Lower lobe of right lung (tissue), 2 donors: Measurements from ENCODE around the gene SCFD1. TPM values are rescaled to one million over a fixed set of nuclear protein-coding genes. Genes with fewer than 3 reads are reported as not detected.

Experiments
- ATAC-seq, 2 donors: fragments of 200-7000 bp; cut with Tn5 transposase; one replicate each; pipeline ENCODE4 v1.9.1; 2020 to 2022; ENCODE audit warnings: mild to moderate bottlenecking in 2 of 2, moderate library complexity in 2 of 2
- DNase-seq: peaks from one replicate; pipeline ENCODE4 v3.0.0-alpha.2; 2020
- H3K27ac ChIP-seq: fragments of 200-600 bp; one replicate; pipeline ENCODE4 v1.8.0; 2022
- H3K27me3 ChIP-seq: fragments of 200-600 bp; one replicate; pipeline ENCODE4 v1.8.0; 2022; ENCODE audit warnings: low read depth
- H3K36me3 ChIP-seq: fragments of 200-600 bp; one replicate; pipeline ENCODE4 v1.8.0; 2022; ENCODE audit warnings: mild to moderate bottlenecking
- H3K4me1 ChIP-seq: fragments of 200-600 bp; one replicate; pipeline ENCODE4 v1.8.0; 2022
- H3K4me3 ChIP-seq: fragments of 200-600 bp; one replicate; pipeline ENCODE4 v1.8.0; 2022; ENCODE audit warnings: mild to moderate bottlenecking
- H3K9me3 ChIP-seq: fragments of 200-600 bp; one replicate; pipeline ENCODE4 v1.8.0; 2022
- intact Hi-C: fragments of 100-400 bp; cut with DNase I; formaldehyde crosslinking; loops from one replicate; pipeline ENCODE4 v1.11.0; 2022
- total RNA-seq: library from RNA; stranded (reverse); fragmentation: NEBNext Ultra II Directional; extraction: Animal tissue kit (Norgen Biotek cat#: 25700); gene quantifications from one replicate; pipeline ENCODE4 v1.2.1, GENCODE V29; 2021
- TF ChIP-seq, protein P1 (sequence below): fragments of 200-600 bp; IDR thresholded peaks from one replicate; pipeline ENCODE4 v1.8.0; 2022; ENCODE audit warnings: antibody characterized with exemption, mild to moderate bottlenecking
- donor health status: DM: no; HTN: yes; CAD: no; lungs with severe emphysema.

Gene SCFD1
- total RNA-seq, 1 donor from 2014 or later = 73.8 TPM

DNA sequence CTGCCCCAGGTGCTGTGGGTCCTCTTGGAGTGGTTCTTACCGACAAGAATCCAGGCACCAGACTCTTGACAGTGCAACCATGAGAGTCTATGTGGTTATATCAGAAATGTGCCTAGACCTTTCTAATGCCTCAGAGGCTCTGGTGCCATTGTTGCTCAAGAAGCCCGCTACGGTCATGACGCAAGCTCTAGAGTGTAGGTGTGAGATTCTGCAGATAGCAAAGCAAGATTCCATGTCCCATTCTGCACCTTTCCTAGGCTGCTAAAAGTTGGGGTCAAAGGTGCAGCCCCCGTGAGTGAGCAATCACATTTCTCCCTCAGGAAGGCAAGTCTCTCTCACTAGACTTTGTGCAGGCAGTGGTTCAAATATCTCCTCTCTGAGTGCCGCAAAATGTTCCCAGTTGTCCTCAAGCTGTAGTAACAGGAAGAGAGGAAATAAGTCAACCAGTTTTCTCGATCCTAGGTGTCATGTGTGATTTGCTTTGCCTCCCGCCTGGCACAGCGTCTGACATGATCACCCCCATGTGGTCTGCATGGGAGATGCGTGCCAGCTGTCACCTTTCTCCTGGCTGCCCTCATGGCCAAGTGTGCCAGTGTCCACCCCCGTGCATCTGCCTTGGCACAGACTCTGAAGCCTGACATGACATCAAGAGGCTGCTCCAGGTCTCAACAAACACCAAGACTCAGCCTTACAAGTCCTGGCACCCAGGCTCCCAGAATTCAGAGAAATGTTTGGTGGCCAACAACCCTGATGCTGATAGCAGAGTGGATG is 129.7 kb downstream of the SCFD1 start:
- H3K27me3 ChIP-seq = no peaks in the 10 kb centered on the region
- no peaks in the 10 kb centered on the region for H3K36me3 ChIP-seq
- TF ChIP-seq, protein P1, sequence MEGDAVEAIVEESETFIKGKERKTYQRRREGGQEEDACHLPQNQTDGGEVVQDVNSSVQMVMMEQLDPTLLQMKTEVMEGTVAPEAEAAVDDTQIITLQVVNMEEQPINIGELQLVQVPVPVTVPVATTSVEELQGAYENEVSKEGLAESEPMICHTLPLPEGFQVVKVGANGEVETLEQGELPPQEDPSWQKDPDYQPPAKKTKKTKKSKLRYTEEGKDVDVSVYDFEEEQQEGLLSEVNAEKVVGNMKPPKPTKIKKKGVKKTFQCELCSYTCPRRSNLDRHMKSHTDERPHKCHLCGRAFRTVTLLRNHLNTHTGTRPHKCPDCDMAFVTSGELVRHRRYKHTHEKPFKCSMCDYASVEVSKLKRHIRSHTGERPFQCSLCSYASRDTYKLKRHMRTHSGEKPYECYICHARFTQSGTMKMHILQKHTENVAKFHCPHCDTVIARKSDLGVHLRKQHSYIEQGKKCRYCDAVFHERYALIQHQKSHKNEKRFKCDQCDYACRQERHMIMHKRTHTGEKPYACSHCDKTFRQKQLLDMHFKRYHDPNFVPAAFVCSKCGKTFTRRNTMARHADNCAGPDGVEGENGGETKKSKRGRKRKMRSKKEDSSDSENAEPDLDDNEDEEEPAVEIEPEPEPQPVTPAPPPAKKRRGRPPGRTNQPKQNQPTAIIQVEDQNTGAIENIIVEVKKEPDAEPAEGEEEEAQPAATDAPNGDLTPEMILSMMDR = no peak
- H3K4me3 ChIP-seq = no peak overlapping the region
- H3K27ac ChIP-seq = no peak overlapping the region
- H3K9me3 ChIP-seq = no peaks in the 10 kb centered on the region
- intact Hi-C loops = no loop called here
- no peaks in the 10 kb centered on the region for H3K4me1 ChIP-seq
- DNase-seq (no peak), ATAC-seq (no peak)

DNA sequence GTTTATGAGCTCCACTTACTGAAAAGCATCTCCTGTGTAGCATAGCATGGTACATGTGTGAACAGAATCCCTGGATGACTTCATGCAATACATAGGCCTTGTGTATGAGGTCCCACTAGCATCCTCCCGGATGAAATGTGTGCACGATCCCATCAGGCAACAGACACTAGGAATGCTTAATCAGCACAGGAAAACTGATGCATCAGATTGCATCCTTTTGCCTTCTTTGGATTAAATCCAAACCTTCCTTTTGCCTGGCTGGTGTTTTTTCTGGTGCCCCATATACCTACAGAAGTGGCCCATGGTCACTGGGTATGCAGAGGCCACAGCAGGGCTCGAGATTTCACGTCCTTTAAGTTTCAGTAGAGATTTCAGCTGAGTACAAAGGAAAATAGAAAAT is 131.3 kb downstream of the SCFD1 start:
- TF ChIP-seq, protein P1 = no peak
- DNase-seq = no peak
- no peak for ATAC-seq
- intact Hi-C loops = no loop called here
- Histone ChIP-seq H3K27me3 (no peaks in the 10 kb centered on the region), H3K9me3 (no peaks in the 10 kb centered on the region), H3K4me1 (no peaks in the 10 kb centered on the region), H3K4me3 (no peak overlapping the region), H3K36me3 (no peaks in the 10 kb centered on the region), H3K27ac (no peak overlapping the region)

DNA sequence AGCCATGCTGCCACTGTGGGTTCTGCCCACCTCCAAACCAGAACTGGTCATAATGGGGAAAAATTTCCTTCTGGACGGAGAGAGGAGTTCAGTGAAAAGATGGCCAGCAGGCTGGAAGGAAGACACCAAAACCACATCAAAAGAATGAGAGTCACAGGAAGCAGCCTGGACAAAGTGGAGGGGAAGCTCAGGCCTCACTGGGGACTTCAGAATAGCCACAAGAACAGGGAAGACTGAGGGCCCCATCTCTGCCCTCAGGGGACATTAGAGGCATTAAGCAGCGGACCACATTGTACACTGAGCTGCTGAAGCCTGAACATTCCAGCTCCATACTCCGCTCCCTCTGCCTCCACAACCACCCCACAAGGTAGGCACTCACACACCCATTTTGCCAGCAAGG is 132.7 kb downstream of the SCFD1 start:
- H3K27ac ChIP-seq = no peak overlapping the region
- DNase-seq (no peak), ATAC-seq (no peak)
- intact Hi-C loops = no loop called here
- no peaks in the 10 kb centered on the region for H3K9me3 ChIP-seq
- H3K4me1 ChIP-seq = no peaks in the 10 kb centered on the region
- no peaks in the 10 kb centered on the region for H3K27me3 ChIP-seq
- no peak overlapping the region for H3K4me3 ChIP-seq
- TF ChIP-seq, protein P1 = no peak
- no peaks in the 10 kb centered on the region for H3K36me3 ChIP-seq

DNA sequence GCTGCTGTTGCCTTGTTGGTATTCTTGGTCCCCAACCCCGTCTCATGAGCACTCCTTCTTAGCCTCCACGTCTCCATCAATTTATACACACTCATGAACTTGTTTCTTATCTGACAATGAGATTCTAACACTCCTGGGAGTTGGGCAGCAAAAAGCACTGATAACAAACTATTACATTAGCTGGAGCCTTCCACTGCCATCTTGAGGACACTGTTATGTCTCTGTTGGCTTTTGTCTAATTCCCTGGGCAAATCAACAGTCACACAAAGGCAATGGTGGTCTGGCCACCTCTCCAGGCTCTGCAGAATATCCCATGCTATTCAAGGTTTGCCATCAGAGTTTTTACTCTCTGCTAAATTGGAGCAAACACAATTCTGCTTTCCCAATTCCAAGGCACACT is 134.5 kb downstream of the SCFD1 start:
- Histone ChIP-seq H3K4me3 (no peak overlapping the region), H3K4me1 (no peaks in the 10 kb centered on the region), H3K36me3 (no peaks in the 10 kb centered on the region), H3K27ac (no peak overlapping the region), H3K27me3 (no peaks in the 10 kb centered on the region), H3K9me3 (no peaks in the 10 kb centered on the region)
- DNase-seq (no peak), ATAC-seq (no peak)
- TF ChIP-seq, protein P1 = no peak
- intact Hi-C loops = no loop called here

DNA sequence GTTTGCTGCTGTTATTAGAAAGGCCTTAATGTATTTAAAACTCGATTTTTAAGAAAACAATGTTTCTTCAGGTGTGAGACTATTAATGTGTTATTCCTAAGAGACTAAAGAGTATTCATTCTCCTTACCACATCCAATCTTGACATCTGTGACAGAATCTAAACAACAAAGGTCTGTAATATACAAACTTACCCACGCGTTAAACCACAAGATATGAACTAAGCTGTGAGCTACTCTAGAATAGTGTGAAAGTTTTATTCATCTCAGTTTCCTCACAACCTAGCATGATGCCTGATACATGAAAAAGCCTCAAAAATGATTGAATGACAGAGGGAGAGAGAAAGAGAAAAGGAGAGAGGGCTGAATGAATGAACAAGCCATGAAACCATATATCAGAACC is 135.0 kb downstream of the SCFD1 start:
- TF ChIP-seq, protein P1 = no peak
- no peak overlapping the region for H3K27ac ChIP-seq
- intact Hi-C loops = no loop called here

More for the DNA sequence above, 135.0 kb downstream of the SCFD1 start:
- DNase-seq (no peak), ATAC-seq (no peak)
- Histone ChIP-seq H3K9me3 (no peaks in the 10 kb centered on the region), H3K4me1 (no peaks in the 10 kb centered on the region), H3K36me3 (no peaks in the 10 kb centered on the region), H3K27me3 (no peaks in the 10 kb centered on the region), H3K4me3 (no peak overlapping the region)
